HepG2 (cell line): ENCODE measurements around the gene PRELID1. TPM values are rescaled to one million over a fixed set of nuclear protein-coding genes. Genes with fewer than 3 reads are reported as not detected.

Experiments
- EP300 ChIP-seq, 3 experiments: sonication (generic) in 1 of 3; formaldehyde crosslinking in 1 of 3; IDR thresholded peaks; 2 replicates each; pipeline versions ENCODE4 v1.5.1 to v1.6.1; 2011 to 2020; ENCODE audit warnings: low read depth in 2 of 3, low read length in 2 of 3, borderline replicate concordance in 1 of 3, improper control_type of control experiment in 1 of 3, mild to moderate bottlenecking in 1 of 3, missing genetic modification reagents in 1 of 3, moderate library complexity in 1 of 3
- GABPB1 ChIP-seq: IDR thresholded peaks from 2 replicates; pipeline ENCODE4 v1.6.1; 2016; ENCODE audit warnings: mild to moderate bottlenecking, missing genetic modification reagents, moderate library complexity, missing compliant biosample characterization
- HCFC1 ChIP-seq: fragments of 150-350 bp; IDR thresholded peaks from 2 replicates; pipeline ENCODE4 v1.6.1; 2014; ENCODE audit warnings: low read depth, low read length
- HHEX ChIP-seq: IDR thresholded peaks from 2 replicates; pipeline ENCODE4 v1.6.1; 2016; ENCODE audit warnings: control low read depth
- KLF16 ChIP-seq, 2 experiments: sonication (generic) in 1 of 2; formaldehyde crosslinking in 1 of 2; IDR thresholded peaks; 2 replicates each; pipeline versions ENCODE4 v1.6.1 to v1.8.0; 2016 to 2023; ENCODE audit warnings: missing genetic modification reagents in 2 of 2, missing compliant biosample characterization in 1 of 2
- MLXIP ChIP-seq: sonication (generic); formaldehyde crosslinking; IDR thresholded peaks from 2 replicates; pipeline ENCODE4 v1.9.0; 2021; ENCODE audit warnings: missing genetic modification reagents, borderline replicate concordance
- PITX1 ChIP-seq: sonication (generic); formaldehyde crosslinking; IDR thresholded peaks from 2 replicates; pipeline ENCODE4 v1.5.1; 2020; ENCODE audit warnings: mild to moderate bottlenecking, missing genetic modification reagents
- SP140L ChIP-seq: sonication (generic); formaldehyde crosslinking; IDR thresholded peaks from 2 replicates; pipeline ENCODE4 v1.4.0; 2020; ENCODE audit warnings: missing genetic modification reagents, borderline replicate concordance
- TEAD3 ChIP-seq: optimal IDR thresholded peaks from 2 replicates; pipeline ENCODE3; 2016; ENCODE audit warnings: borderline replicate concordance
- TRAFD1 ChIP-seq: sonication (generic); formaldehyde crosslinking; IDR thresholded peaks from 2 replicates; pipeline ENCODE4 v1.5.1; 2020; ENCODE audit warnings: missing genetic modification reagents, mild to moderate bottlenecking, borderline replicate concordance
- ZBTB2 ChIP-seq: sonication (generic); formaldehyde crosslinking; IDR thresholded peaks from 2 replicates; pipeline ENCODE4 v1.8.0; 2022; ENCODE audit warnings: low read depth, missing genetic modification reagents
- ZFP1 ChIP-seq: IDR thresholded peaks from 2 replicates; pipeline ENCODE4 v1.6.1; 2016
- ZNF292 ChIP-seq: sonication (generic); formaldehyde crosslinking; IDR thresholded peaks from 2 replicates; pipeline ENCODE4 v1.8.1; 2022; ENCODE audit warnings: mild to moderate bottlenecking, low read depth, missing genetic modification reagents, borderline replicate concordance
- ZNF550 ChIP-seq: sonication (generic); formaldehyde crosslinking; IDR thresholded peaks from 2 replicates; pipeline ENCODE4 v1.4.0; 2020; ENCODE audit warnings: mild to moderate bottlenecking, missing genetic modification reagents, borderline replicate concordance
- ZNF576 ChIP-seq: sonication (generic); formaldehyde crosslinking; IDR thresholded peaks from 2 replicates; pipeline ENCODE4 v1.4.0; 2020; ENCODE audit warnings: mild to moderate bottlenecking, missing genetic modification reagents
- ZSCAN30 ChIP-seq: sonication (generic); formaldehyde crosslinking; IDR thresholded peaks from 2 replicates; pipeline ENCODE4 v1.5.0; 2020; ENCODE audit warnings: mild to moderate bottlenecking, missing genetic modification reagents
- polyA plus RNA-seq, 8 experiments: library from polyadenylated mRNA; depleted of rRNA in 3 of 8; stranded (reverse) in 7 of 8; unstranded in 1 of 8; fragments of >200 nt; fragmentation: Illumina TruSeq in 4 of 8; extraction: Trizol in 4 of 8; gene quantifications; 2 replicates each; pipeline versions ENCODE4 v1.2.1 to v1.2.3, GENCODE V29; 2011 to 2016; ENCODE audit warnings: low read depth in 4 of 8, missing spikeins in 1 of 8, mixed read lengths in 1 of 8; ENCODE audit not compliant: insufficient read depth in 1 of 8
- total RNA-seq, 5 experiments: library from RNA; depleted of rRNA; stranded (reverse); fragments of >200 nt; fragmentation: Illumina TruSeq; extraction: Trizol; gene quantifications; 2 replicates each; pipeline ENCODE4 v1.2.3, GENCODE V29; 2016; ENCODE audit warnings: low read depth in 1 of 5
- TF ChIP-seq, protein P1 (sequence below): sonication (generic); formaldehyde crosslinking; IDR thresholded peaks from 2 replicates; pipeline ENCODE4 v1.5.0; 2020; ENCODE audit warnings: mild to moderate bottlenecking, missing genetic modification reagents, borderline replicate concordance

The PRELID1 gene
- total and polyA plus RNA-seq, 2 of the 13 experiments (the other 11 are each of a cell fraction or from before 2014, with no cell fraction given) = 250 to 271 TPM

DNA sequence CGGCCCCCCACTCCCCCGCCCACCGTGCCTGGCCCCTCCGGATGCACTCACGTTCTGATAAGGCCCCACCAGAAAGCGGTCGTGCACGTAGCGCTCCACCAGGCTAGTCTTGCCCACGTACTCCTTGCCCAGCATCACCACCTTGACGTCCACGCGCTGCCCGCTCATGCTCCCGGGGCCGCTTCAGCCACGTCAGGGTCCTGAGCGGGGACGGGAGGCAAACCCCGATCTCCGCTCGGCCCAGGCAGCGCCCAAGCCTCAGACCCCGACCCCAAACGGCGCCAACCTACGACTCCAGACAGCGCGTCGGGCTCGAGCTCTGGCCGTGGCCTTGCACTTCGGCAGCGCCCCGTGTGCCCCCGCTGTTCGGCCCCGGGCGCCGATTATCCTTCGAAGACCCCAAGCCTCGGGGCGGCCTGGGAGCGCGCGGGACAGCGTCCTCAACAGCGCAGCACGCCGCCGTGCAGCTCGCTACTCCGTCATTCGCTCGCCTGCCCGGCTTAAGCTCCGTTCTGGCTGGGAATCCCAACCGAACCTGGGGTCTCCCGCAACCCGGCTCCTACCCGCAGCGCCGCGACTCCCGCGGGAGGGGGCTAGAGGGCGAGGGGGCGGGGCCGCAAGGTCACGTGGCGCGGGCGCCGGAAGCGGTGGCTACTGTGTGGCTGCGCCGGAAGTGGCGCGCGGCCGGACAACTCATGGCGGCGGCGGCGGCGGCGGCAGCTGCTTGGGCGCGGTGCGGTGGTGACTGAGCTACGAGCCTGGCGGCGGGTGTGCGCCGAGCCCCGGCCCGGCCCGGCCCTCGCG, at the start of gene PRELID1, which contains the start of gene RAB24 (continued):
- no peak for TF ChIP-seq MLXIP
- TF ChIP-seq EP300 (IDR thresholded peaks at IDR 0.05; ENCODE audit: low read depth in 2 of 2, low read length in 2 of 2) = no peak
- TF ChIP-seq EP300 (CRISPR knock-in tag; IDR thresholded peaks at IDR 0.05; ENCODE audit: borderline replicate concordance) = no peak
- no peak for TF ChIP-seq ZNF550
- peak; percentile 85; the same call in 1 of the 2 replicates for TF ChIP-seq ZSCAN30 (CRISPR knock-in tag)
- TF ChIP-seq ZFP1 = no peak
- TF ChIP-seq HCFC1 = no peak
- TF ChIP-seq, protein P1, sequence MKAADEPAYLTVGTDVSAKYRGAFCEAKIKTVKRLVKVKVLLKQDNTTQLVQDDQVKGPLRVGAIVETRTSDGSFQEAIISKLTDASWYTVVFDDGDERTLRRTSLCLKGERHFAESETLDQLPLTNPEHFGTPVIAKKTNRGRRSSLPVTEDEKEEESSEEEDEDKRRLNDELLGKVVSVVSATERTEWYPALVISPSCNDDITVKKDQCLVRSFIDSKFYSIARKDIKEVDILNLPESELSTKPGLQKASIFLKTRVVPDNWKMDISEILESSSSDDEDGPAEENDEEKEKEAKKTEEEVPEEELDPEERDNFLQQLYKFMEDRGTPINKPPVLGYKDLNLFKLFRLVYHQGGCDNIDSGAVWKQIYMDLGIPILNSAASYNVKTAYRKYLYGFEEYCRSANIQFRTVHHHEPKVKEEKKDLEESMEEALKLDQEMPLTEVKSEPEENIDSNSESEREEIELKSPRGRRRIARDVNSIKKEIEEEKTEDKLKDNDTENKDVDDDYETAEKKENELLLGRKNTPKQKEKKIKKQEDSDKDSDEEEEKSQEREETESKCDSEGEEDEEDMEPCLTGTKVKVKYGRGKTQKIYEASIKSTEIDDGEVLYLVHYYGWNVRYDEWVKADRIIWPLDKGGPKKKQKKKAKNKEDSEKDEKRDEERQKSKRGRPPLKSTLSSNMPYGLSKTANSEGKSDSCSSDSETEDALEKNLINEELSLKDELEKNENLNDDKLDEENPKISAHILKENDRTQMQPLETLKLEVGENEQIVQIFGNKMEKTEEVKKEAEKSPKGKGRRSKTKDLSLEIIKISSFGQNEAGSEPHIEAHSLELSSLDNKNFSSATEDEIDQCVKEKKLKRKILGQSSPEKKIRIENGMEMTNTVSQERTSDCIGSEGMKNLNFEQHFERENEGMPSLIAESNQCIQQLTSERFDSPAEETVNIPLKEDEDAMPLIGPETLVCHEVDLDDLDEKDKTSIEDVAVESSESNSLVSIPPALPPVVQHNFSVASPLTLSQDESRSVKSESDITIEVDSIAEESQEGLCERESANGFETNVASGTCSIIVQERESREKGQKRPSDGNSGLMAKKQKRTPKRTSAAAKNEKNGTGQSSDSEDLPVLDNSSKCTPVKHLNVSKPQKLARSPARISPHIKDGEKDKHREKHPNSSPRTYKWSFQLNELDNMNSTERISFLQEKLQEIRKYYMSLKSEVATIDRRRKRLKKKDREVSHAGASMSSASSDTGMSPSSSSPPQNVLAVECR (CRISPR knock-in tag) = peak; percentile 93
- no peak for TF ChIP-seq SP140L (CRISPR knock-in tag)
- TF ChIP-seq ZNF576 = no peak; the same call in 1 of the 2 replicates
- no peak for TF ChIP-seq TRAFD1
- TF ChIP-seq ZNF292 (CRISPR knock-in tag) = no peak
- no peak for TF ChIP-seq HHEX
- peak; percentile 49; the same call in 1 of the 2 replicates for TF ChIP-seq ZBTB2 (CRISPR knock-in tag)
- TF ChIP-seq PITX1 (CRISPR knock-in tag) = peak; percentile 79
- TF ChIP-seq TEAD3 = peak; percentile 63
- peak; percentile 95 for TF ChIP-seq GABPB1
- TF ChIP-seq KLF16 (CRISPR knock-in tag; IDR thresholded peaks at IDR 0.05) = peak in 1 of 2 experiments; percentile 90; a peak in 2 of 4 replicates
